Epithelial cell of prostate (primary cell): ENCODE measurements around the gene ADCK2.
"Not testable (repeated sequence)": the region's sequence is repeated elsewhere in the genome, so short reads cannot be mapped to it uniquely, and the experiment has no call there.

Experiments used
- DNase-seq: peaks from one replicate; pipeline ENCODE4 v3.0.0-alpha.2; 2011; ENCODE audit warnings: low read depth, low spot score
- H3K27ac ChIP-seq: fragments of 450-650 bp; 2 replicates; pipeline ENCODE4 v1.5.1; 2017; ENCODE audit warnings: mild to moderate bottlenecking

The ADCK2 gene

GRCh38 chr7:140724706-140725105, 52.0 kb downstream of the ADCK2 start:
- DNase-seq, result no peak
- H3K27ac ChIP-seq, result no peak overlapping the region

- H3K27ac ChIP-seq, result no peak overlapping the region
- no peak for DNase-seq
Measured at GRCh38 chr7:140726281-140726680, 53.5 kb downstream of the ADCK2 start.

- no peak overlapping the region for H3K27ac ChIP-seq
- no peak for DNase-seq
Measured at GRCh38 chr7:140732416-140732815, 59.7 kb downstream of the ADCK2 start.

GRCh38 chr7:140734096-140734495, 61.4 kb downstream of the ADCK2 start:
- no peak for DNase-seq
- no peak overlapping the region for H3K27ac ChIP-seq

GRCh38 chr7:140734729-140735128, 62.0 kb downstream of the ADCK2 start:
- DNase-seq, result no peak
- H3K27ac ChIP-seq, result no peak overlapping the region

GRCh38 chr7:140738280-140738679, 65.5 kb downstream of the ADCK2 start:
- no peak overlapping the region for H3K27ac ChIP-seq
- no peak for DNase-seq

- DNase-seq, H3K27ac ChIP-seq: not testable (repeated sequence)
Measured at GRCh38 chr7:140743255-140743654, 70.5 kb downstream of the ADCK2 start.

- no peak for DNase-seq
- H3K27ac ChIP-seq, result no peak overlapping the region
Measured at GRCh38 chr7:140744005-140744404, 71.3 kb downstream of the ADCK2 start.
